GM10847 (cell line): Measurements from ENCODE around the gene GNA14.

Source experiments
- POLR2A ChIP-seq: IDR thresholded peaks from 2 replicates; pipeline ENCODE4 v1.6.1; 2011; ENCODE audit not compliant: insufficient read length; ENCODE audit errors: extremely low read depth

GNA14 gene

GRCh38 chr9:77521091-77521490, 127.0 kb downstream of the GNA14 start:
- no peak for TF ChIP-seq POLR2A

- TF ChIP-seq POLR2A: no peak
Observed at GRCh38 chr9:77518688-77519087, 129.4 kb downstream of the GNA14 start.

GRCh38 chr9:77516781-77517180, 131.3 kb downstream of the GNA14 start:
- no peak for TF ChIP-seq POLR2A

GRCh38 chr9:77514886-77515711, 133.0 kb downstream of the GNA14 start:
- TF ChIP-seq POLR2A: no peak

- no peak for TF ChIP-seq POLR2A
Observed at GRCh38 chr9:77513457-77513856, 134.7 kb downstream of the GNA14 start.

- TF ChIP-seq POLR2A: no peak
Observed at GRCh38 chr9:77512876-77513275, 135.2 kb downstream of the GNA14 start.

- TF ChIP-seq POLR2A: no peak
Observed at GRCh38 chr9:77511525-77511924, 136.6 kb downstream of the GNA14 start.

GRCh38 chr9:77510666-77511065, 137.5 kb downstream of the GNA14 start:
- no peak for TF ChIP-seq POLR2A

GRCh38 chr9:77508396-77508795, 139.7 kb downstream of the GNA14 start:
- no peak for TF ChIP-seq POLR2A

GRCh38 chr9:77507212-77507961, 140.7 kb downstream of the GNA14 start:
- TF ChIP-seq POLR2A: no peak

- no peak for TF ChIP-seq POLR2A
Observed at GRCh38 chr9:77505232-77505631, 142.9 kb downstream of the GNA14 start.

GRCh38 chr9:77502568-77502967, 145.6 kb downstream of the GNA14 start:
- no peak for TF ChIP-seq POLR2A

- TF ChIP-seq POLR2A: no peak
Observed at GRCh38 chr9:77498891-77499290, 149.2 kb downstream of the GNA14 start.

- no peak for TF ChIP-seq POLR2A
Observed at GRCh38 chr9:77497322-77498198, 150.6 kb downstream of the GNA14 start.
